Esophagus muscularis mucosa (tissue), 3 donors: ENCODE data around the gene BRSK2.

Experiments used
- POLR2AphosphoS5 ChIP-seq, 2 donors: sonication (generic); formaldehyde crosslinking; IDR thresholded peaks; one replicate each; pipeline ENCODE4 v1.6.1; 2017; ENCODE audit warnings: antibody characterized with exemption in 2 of 2
- TF ChIP-seq, protein P1 (sequence below), 3 experiments: fragments of 200-600 bp in 2 of 3; fragments of 450-650 bp in 1 of 3; sonication (generic) in 2 of 3; IDR thresholded peaks; one replicate each; pipeline ENCODE4 v1.5.1; 2017 to 2019; ENCODE audit warnings: antibody characterized with exemption in 3 of 3, mild to moderate bottlenecking in 2 of 3, moderate library complexity in 1 of 3

GRCh38 chr11:1499261-1499890, 109.6 kb downstream of the BRSK2 start:
- TF ChIP-seq, protein P1, sequence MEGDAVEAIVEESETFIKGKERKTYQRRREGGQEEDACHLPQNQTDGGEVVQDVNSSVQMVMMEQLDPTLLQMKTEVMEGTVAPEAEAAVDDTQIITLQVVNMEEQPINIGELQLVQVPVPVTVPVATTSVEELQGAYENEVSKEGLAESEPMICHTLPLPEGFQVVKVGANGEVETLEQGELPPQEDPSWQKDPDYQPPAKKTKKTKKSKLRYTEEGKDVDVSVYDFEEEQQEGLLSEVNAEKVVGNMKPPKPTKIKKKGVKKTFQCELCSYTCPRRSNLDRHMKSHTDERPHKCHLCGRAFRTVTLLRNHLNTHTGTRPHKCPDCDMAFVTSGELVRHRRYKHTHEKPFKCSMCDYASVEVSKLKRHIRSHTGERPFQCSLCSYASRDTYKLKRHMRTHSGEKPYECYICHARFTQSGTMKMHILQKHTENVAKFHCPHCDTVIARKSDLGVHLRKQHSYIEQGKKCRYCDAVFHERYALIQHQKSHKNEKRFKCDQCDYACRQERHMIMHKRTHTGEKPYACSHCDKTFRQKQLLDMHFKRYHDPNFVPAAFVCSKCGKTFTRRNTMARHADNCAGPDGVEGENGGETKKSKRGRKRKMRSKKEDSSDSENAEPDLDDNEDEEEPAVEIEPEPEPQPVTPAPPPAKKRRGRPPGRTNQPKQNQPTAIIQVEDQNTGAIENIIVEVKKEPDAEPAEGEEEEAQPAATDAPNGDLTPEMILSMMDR (IDR thresholded peaks at IDR 0.05), result no peak
- no peak for TF ChIP-seq POLR2AphosphoS5 (IDR thresholded peaks at IDR 0.05)
